Bronchial epithelial cell (primary cell): ENCODE measurements around the gene ACOXL. TPM values are rescaled to one million over a fixed set of nuclear protein-coding genes. Genes with fewer than 3 reads are reported as not detected.

Experiments
- DNase-seq: peaks from one replicate; pipeline ENCODE4 v3.0.0-alpha.2; 2010; ENCODE audit warnings: low read depth
- FAIRE-seq: peaks from 2 replicates; lab custom pipeline; 2011; peaks lifted over from hg19 to GRCh38; lab: Jason Lieb, UNC
- H3K27me3 ChIP-seq: 2 replicates; pipeline ENCODE4 v1.5.1; 2011; ENCODE audit warnings: low read length; ENCODE audit not compliant: control insufficient read depth, insufficient read depth
- H3K36me3 ChIP-seq: 2 replicates; pipeline ENCODE4 v1.5.1; 2011; ENCODE audit warnings: low read length; ENCODE audit not compliant: control insufficient read depth, insufficient read depth
- H3K4me3 ChIP-seq: 2 replicates; pipeline ENCODE4 v1.5.1; 2011; ENCODE audit warnings: mild to moderate bottlenecking, low read depth, low read length, control low read depth
- total RNA-seq: library from RNA; depleted of rRNA; stranded (reverse); fragments of >200 nt; gene quantifications from 2 replicates; pipeline ENCODE4 v1.2.1, GENCODE V29; 2014
- TF ChIP-seq, protein P1 (sequence below): IDR thresholded peaks from 2 replicates; pipeline ENCODE4 v1.5.1; 2011; ENCODE audit warnings: mild to moderate bottlenecking, moderate library complexity, low read length, control low read depth, inconsistent platforms; ENCODE audit not compliant: insufficient read depth, severe bottlenecking

Gene ACOXL
- total RNA-seq, 1 donor from 2014 or later: not detected

DNA sequence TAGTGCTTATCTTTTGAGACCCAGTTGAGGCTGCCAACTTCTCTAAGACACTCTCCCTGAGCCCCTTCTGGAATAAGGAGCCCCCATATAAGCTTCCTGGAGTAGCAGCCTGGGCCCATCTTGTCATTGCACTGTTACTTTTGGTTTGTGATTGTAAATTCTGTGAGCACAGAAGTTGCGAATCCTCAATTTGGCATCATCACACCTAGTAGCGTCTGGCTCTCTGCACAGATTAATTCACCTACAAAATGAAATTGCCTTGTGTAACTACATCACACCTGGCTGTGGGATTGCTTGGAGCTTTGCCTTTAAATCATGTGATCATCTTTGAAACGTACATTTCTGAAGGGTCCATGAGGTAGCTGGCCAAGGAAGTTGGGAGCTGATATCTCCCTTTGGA is 195.2 kb downstream of the ACOXL start:
- Histone ChIP-seq H3K27me3 (no peaks in the 10 kb centered on the region), H3K36me3 (no peaks in the 10 kb centered on the region), H3K4me3 (no peak overlapping the region)
- no peak for FAIRE-seq
- no peak for DNase-seq
- TF ChIP-seq, protein P1, sequence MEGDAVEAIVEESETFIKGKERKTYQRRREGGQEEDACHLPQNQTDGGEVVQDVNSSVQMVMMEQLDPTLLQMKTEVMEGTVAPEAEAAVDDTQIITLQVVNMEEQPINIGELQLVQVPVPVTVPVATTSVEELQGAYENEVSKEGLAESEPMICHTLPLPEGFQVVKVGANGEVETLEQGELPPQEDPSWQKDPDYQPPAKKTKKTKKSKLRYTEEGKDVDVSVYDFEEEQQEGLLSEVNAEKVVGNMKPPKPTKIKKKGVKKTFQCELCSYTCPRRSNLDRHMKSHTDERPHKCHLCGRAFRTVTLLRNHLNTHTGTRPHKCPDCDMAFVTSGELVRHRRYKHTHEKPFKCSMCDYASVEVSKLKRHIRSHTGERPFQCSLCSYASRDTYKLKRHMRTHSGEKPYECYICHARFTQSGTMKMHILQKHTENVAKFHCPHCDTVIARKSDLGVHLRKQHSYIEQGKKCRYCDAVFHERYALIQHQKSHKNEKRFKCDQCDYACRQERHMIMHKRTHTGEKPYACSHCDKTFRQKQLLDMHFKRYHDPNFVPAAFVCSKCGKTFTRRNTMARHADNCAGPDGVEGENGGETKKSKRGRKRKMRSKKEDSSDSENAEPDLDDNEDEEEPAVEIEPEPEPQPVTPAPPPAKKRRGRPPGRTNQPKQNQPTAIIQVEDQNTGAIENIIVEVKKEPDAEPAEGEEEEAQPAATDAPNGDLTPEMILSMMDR: no peak

GRCh38 chr2:110929528-110929927 is 197.2 kb downstream of the ACOXL start:
- H3K4me3 ChIP-seq: no peak overlapping the region
- FAIRE-seq (no peak), DNase-seq (no peak)
- no peaks in the 10 kb centered on the region for H3K36me3 ChIP-seq
- no peaks in the 10 kb centered on the region for H3K27me3 ChIP-seq
- TF ChIP-seq, protein P1: no peak

DNA sequence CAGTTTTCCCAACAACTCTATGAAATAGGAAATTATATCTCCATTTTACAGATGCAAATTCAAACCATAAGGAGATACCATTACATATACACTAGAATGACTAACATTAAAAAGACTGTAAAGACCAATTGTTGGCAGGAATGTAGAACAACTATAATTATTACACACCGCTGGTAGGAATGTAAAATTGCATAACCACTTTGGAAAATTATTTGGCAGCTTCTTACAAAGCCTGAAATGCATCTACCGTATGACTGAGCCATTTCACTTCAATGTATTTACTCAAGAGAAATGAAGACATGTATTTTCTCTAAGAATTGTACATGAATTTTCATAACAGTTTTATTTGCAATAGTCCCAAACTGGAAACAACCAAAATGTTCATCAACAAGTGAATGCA is 199.3 kb downstream of the ACOXL start:
- FAIRE-seq (no peak), DNase-seq (peak; percentile 88)
- TF ChIP-seq, protein P1: no peak

DNA sequence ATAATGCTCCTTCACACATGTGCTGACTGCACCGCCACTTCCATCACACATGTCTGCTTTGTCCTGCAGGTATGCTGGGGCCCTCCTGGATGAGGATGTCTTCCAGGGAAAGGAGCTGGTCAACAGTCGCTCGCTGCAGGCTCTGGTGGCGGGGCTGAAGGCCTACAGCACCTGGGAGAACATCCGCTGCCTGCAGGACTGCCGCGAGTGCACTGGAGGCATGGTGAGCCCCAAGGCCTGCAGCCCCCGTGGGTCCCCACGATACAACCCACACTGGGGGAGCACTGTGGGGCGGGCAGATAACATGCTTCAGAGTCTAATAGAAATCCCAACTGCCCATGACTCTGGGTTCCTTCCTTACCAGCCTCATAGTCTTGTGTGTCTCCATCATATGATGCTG is 201.0 kb downstream of the ACOXL start:
- FAIRE-seq (no peak), DNase-seq (no peak)
- TF ChIP-seq, protein P1: no peak
- Histone ChIP-seq H3K27me3 (no peaks in the 10 kb centered on the region), H3K4me3 (no peak overlapping the region), H3K36me3 (no peaks in the 10 kb centered on the region)

More for the DNA sequence above, 199.3 kb downstream of the ACOXL start:
- Histone ChIP-seq H3K36me3 (no peaks in the 10 kb centered on the region), H3K27me3 (no peaks in the 10 kb centered on the region), H3K4me3 (no peak overlapping the region)

DNA sequence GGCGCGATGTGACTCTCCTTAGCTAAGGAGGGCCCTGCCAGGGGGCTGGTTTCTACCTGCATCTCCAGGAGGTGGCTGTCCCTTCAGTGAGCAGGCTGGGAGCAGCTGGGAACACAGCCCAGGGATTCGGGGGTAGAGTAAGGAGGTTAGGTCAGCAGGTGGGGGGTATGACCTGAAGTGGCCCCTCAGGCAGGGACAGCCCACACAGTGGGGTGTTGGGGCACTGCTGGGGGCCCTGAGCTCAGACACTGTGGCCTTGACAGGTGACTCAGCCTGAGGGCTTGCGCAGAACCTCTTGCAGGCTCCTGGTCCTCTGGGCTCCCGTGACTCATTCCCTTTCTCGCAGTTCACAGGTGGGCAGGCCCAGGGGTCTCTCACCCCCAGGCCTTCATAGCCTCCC is 202.6 kb downstream of the ACOXL start:
- FAIRE-seq (no peak), DNase-seq (no peak)
- no peaks in the 10 kb centered on the region for H3K27me3 ChIP-seq
- no peak overlapping the region for H3K4me3 ChIP-seq
- no peaks in the 10 kb centered on the region for H3K36me3 ChIP-seq
- TF ChIP-seq, protein P1: no peak

GRCh38 chr2:110940376-110940910 is 208.1 kb downstream of the ACOXL start:
- TF ChIP-seq, protein P1: no peak
- Histone ChIP-seq H3K36me3 (no peaks in the 10 kb centered on the region), H3K4me3 (no peak overlapping the region), H3K27me3 (no peaks in the 10 kb centered on the region)
- DNase-seq: no peak
- FAIRE-seq: no peak
